WERI-Rb-1 (cell line): ENCODE data around the gene ZNF324.

Experiments used
- DNase-seq: peaks from one replicate; pipeline ENCODE4 v3.0.0-alpha.2; 2020
- H3K27ac ChIP-seq: fragments of 250-450 bp; sonication (Bioruptor Pico); 2 replicates; pipeline ENCODE4 v1.5.1; 2020; ENCODE audit warnings: mild to moderate bottlenecking, moderate library complexity
- H3K27me3 ChIP-seq: fragments of 250-450 bp; sonication (Bioruptor Pico); 2 replicates; pipeline ENCODE4 v1.5.1; 2021; ENCODE audit warnings: mild to moderate bottlenecking, low read depth, moderate library complexity; ENCODE audit not compliant: insufficient read depth, severe bottlenecking
- H3K36me3 ChIP-seq: fragments of 250-450 bp; sonication (Bioruptor Pico); 2 replicates; pipeline ENCODE4 v1.5.1; 2020; ENCODE audit warnings: mild to moderate bottlenecking, moderate library complexity
- H3K4me3 ChIP-seq: 2 replicates; pipeline ENCODE4 v1.5.1; 2011; ENCODE audit warnings: low read depth, mild to moderate bottlenecking, control low read depth, low read length
- H3K9me3 ChIP-seq: fragments of 250-450 bp; sonication (Bioruptor Pico); 2 replicates; pipeline ENCODE4 v1.5.1; 2021; ENCODE audit warnings: mild to moderate bottlenecking, moderate library complexity; ENCODE audit not compliant: severe bottlenecking
- CTCF ChIP-seq: IDR thresholded peaks from 2 replicates; pipeline ENCODE4 v1.5.1; 2011; ENCODE audit warnings: low read depth, mild to moderate bottlenecking, control low read depth, inconsistent platforms, low read length

The ZNF324 gene

GRCh38 chr19:58466760-58467589 lies at the start of gene ZNF324:
Gene ZNF324 (plus strand): TSS chr19:58467080. CDS start chr19:58469186, 2,106 bp downstream.
- H3K36me3 ChIP-seq, result peaks cover 14% of the 10 kb centered on the region
- peak; percentile 97 for DNase-seq
- H3K27ac ChIP-seq, result peak within 1 kb of the TSS; percentile 72
- H3K27me3 ChIP-seq, result no peaks in the 10 kb centered on the region
- H3K9me3 ChIP-seq, result no peaks in the 10 kb centered on the region
- peak within 1 kb of the TSS; percentile 88 for H3K4me3 ChIP-seq
- TF ChIP-seq CTCF, result no peak

GRCh38 chr19:58428617-58429016 lies 38.3 kb upstream of the ZNF324 start:
- no peak overlapping the region for H3K4me3 ChIP-seq
- no peak overlapping the region for H3K27ac ChIP-seq
- no peaks in the 10 kb centered on the region for H3K27me3 ChIP-seq
- peaks cover 47% of the 10 kb centered on the region for H3K9me3 ChIP-seq
- H3K36me3 ChIP-seq, result peaks cover 51% of the 10 kb centered on the region
- TF ChIP-seq CTCF, result no peak
- no peak for DNase-seq

GRCh38 chr19:58429745-58430144 lies 37.1 kb upstream of the ZNF324 start:
- peaks cover 56% of the 10 kb centered on the region for H3K9me3 ChIP-seq
- H3K4me3 ChIP-seq, result no peak overlapping the region
- no peak for DNase-seq
- no peak overlapping the region for H3K27ac ChIP-seq
- peaks cover 63% of the 10 kb centered on the region for H3K36me3 ChIP-seq
- H3K27me3 ChIP-seq, result no peaks in the 10 kb centered on the region
- TF ChIP-seq CTCF, result no peak

GRCh38 chr19:58434217-58434616 lies 32.7 kb upstream of the ZNF324 start:
- no peak for DNase-seq
- Histone ChIP-seq H3K27me3 (no peaks in the 10 kb centered on the region), H3K36me3 (peaks cover 87% of the 10 kb centered on the region), H3K4me3 (no peak overlapping the region), H3K27ac (no peak overlapping the region), H3K9me3 (peaks cover 59% of the 10 kb centered on the region)
- TF ChIP-seq CTCF, result no peak

GRCh38 chr19:58439576-58440554 lies 27.0 kb upstream of the ZNF324 start, which contains the start of gene ZNF132:
Gene ZNF132 (minus strand): TSS chr19:58440153. CDS start chr19:58439821, 332 bp downstream.
- DNase-seq, result peak; percentile 97
- no peak for TF ChIP-seq CTCF
- Histone ChIP-seq H3K27me3 (no peaks in the 10 kb centered on the region), H3K4me3 (peak within 1 kb of the TSS; percentile 82), H3K27ac (peak within 1 kb of the TSS; percentile 63), H3K9me3 (peaks cover 10% of the 10 kb centered on the region), H3K36me3 (peaks cover 32% of the 10 kb centered on the region)
